ENCODE measurements around the gene KCNT2. TPM values are rescaled to one million over a fixed set of nuclear protein-coding genes. Genes with fewer than 3 reads are reported as not detected.

KCNT2 gene
- total and polyA plus RNA-seq, 2 experiments from 2014 or later = 1.2 to 8.8 TPM

DNA sequence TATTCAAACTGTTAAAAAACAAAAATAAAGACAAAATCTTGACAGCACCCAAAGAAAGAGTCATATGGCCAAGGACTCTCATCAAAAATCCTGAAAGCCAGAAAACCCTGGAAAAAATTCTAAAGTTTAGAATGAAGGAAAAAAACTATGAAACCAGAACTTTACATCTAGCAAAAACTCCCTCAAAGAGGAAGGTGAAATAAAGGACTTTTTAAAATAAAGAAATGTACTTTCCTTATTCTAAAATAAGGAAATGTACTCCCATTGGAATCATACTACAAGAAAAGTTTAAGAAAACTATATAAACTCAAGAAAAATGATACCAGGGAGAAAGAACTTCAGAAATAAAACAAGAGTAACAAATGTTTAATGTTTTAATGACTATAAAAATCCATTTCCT lies 206.3 kb downstream of the KCNT2 start:
- peaks cover 3% of the 10 kb centered on the region for H3K4me1 ChIP-seq (ENCODE audit: insufficient read depth)
- no peak overlapping the region for H3K4me2 ChIP-seq
- no peak overlapping the region for H3K4me3 ChIP-seq
- H3K27me3 ChIP-seq = no peaks in the 10 kb centered on the region
- no peak overlapping the region for H2AFZ ChIP-seq
- H3K9me3 ChIP-seq (ENCODE audit: low read depth) = no peaks in the 10 kb centered on the region
- no peaks in the 10 kb centered on the region for H3K79me2 ChIP-seq
- DNase-seq (ENCODE audit: low spot score) = no peak
- H3K27ac ChIP-seq = no peak overlapping the region
- no peaks in the 10 kb centered on the region for H4K20me1 ChIP-seq (ENCODE audit: insufficient read depth, poor library complexity, severe bottlenecking)
- no peaks in the 10 kb centered on the region for H3K9me2 ChIP-seq (replicated peaks; ENCODE audit: insufficient read depth)
- no peaks in the 10 kb centered on the region for H3K36me3 ChIP-seq (replicated peaks; ENCODE audit: insufficient read depth, low read depth)
- no peak for TF ChIP-seq CTCF (IDR thresholded peaks at IDR 0.05; ENCODE audit: poor library complexity)
- TF ChIP-seq EZH2phosphoT487 (IDR thresholded peaks at IDR 0.05; ENCODE audit: low read depth, severe bottlenecking, unreplicated experiment) = no peak

DNA sequence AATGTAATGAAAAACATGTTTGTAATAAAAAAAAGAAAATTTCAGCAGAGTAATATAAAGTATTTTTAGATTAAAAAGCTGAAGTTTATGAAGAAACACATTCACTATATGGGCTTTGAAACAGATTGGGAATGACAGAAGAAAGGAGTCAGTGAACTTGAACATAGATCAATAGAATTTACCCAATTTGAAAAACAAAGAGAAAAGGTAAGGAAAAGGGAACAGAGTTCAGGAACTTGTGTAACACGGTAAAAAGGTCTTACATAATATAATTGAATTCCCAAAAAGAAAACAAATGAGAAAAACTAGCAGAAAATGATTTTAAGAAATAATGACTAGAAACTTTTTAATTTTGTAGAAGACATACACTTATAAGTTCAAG lies 206.8 kb downstream of the KCNT2 start:
- WGBS (ENCODE audit: low lambda C conversion rate, missing lambda C conversion rate) = 77% methylated on average over 1 of the region's 1 CpG
- DNase-seq (ENCODE audit: low spot score) = no peak
- Histone ChIP-seq H3K4me3 (no peak overlapping the region), H3K4me1 (ENCODE audit: insufficient read depth) (no peaks in the 10 kb centered on the region), H3K79me2 (no peaks in the 10 kb centered on the region), H2AFZ (no peak overlapping the region), H3K9me3 (ENCODE audit: low read depth) (no peaks in the 10 kb centered on the region), H3K27ac (no peak overlapping the region), H3K36me3 (replicated peaks; ENCODE audit: insufficient read depth, low read depth) (no peaks in the 10 kb centered on the region), H4K20me1 (ENCODE audit: insufficient read depth, poor library complexity, severe bottlenecking) (no peaks in the 10 kb centered on the region), H3K27me3 (no peaks in the 10 kb centered on the region), H3K9me2 (replicated peaks; ENCODE audit: insufficient read depth) (no peaks in the 10 kb centered on the region), H3K4me2 (no peak overlapping the region)
- TF ChIP-seq EZH2phosphoT487 (IDR thresholded peaks at IDR 0.05; ENCODE audit: low read depth, severe bottlenecking, unreplicated experiment) = no peak
- TF ChIP-seq EZH2 (IDR thresholded peaks at IDR 0.05; ENCODE audit: borderline replicate concordance) = no peak
- no peak for TF ChIP-seq CTCF (IDR thresholded peaks at IDR 0.05; ENCODE audit: poor library complexity)

- Histone ChIP-seq H3K36me3 (replicated peaks; ENCODE audit: insufficient read depth, low read depth) (no peaks in the 10 kb centered on the region), H3K4me1 (ENCODE audit: insufficient read depth) (no peaks in the 10 kb centered on the region), H4K20me1 (ENCODE audit: insufficient read depth, poor library complexity, severe bottlenecking) (no peaks in the 10 kb centered on the region), H3K4me2 (no peak overlapping the region), H3K79me2 (no peaks in the 10 kb centered on the region), H2AFZ (no peak overlapping the region), H3K27me3 (no peaks in the 10 kb centered on the region), H3K27ac (no peak overlapping the region), H3K4me3 (no peak overlapping the region), H3K9me3 (ENCODE audit: low read depth) (no peaks in the 10 kb centered on the region), H3K9me2 (replicated peaks; ENCODE audit: insufficient read depth) (no peaks in the 10 kb centered on the region)
- 83% methylated on average over 7 of the region's 7 CpGs for WGBS (ENCODE audit: low lambda C conversion rate, missing lambda C conversion rate)
- DNase-seq (ENCODE audit: low spot score) = peak; percentile 9
- TF ChIP-seq EZH2 (IDR thresholded peaks at IDR 0.05; ENCODE audit: borderline replicate concordance) = no peak
- TF ChIP-seq EZH2phosphoT487 (IDR thresholded peaks at IDR 0.05; ENCODE audit: low read depth, severe bottlenecking, unreplicated experiment) = no peak
- TF ChIP-seq CTCF (IDR thresholded peaks at IDR 0.05; ENCODE audit: poor library complexity) = no peak
Observed at GRCh38 chr1:196400478-196401451, 207.5 kb downstream of the KCNT2 start.
